Mesenchymal stem cell (in vitro differentiated cells and primary cell): Measurements from ENCODE around the gene SLC35F6.
A peak's percentile ranks its signal among the peaks of the same experiment; 100 is the strongest.

Experiments used
- DNase-seq: peaks from one replicate; pipeline ENCODE4 v3.0.0-alpha.2; 2013
- H2AFZ ChIP-seq: one replicate; pipeline ENCODE4 v1.6.1; 2013; ENCODE audit warnings: low read depth, mild to moderate bottlenecking, control low read depth, inconsistent platforms, low read length, moderate library complexity
- H2AK5ac ChIP-seq: 2 replicates; pipeline ENCODE4 v1.6.1; 2013; ENCODE audit warnings: low read length, moderate library complexity, mild to moderate bottlenecking, inconsistent platforms; ENCODE audit not compliant: severe bottlenecking
- H2BK120ac ChIP-seq: one replicate; pipeline ENCODE4 v1.6.1; 2013; ENCODE audit warnings: low read depth, mild to moderate bottlenecking, inconsistent platforms, low read length, moderate library complexity
- H2BK12ac ChIP-seq, 2 experiments: one replicate each; pipeline ENCODE4 v1.6.1; 2013; ENCODE audit warnings: inconsistent platforms in 2 of 2, low read length in 2 of 2, mild to moderate bottlenecking in 2 of 2, moderate library complexity in 2 of 2, control low read depth in 1 of 2
- H2BK15ac ChIP-seq: one replicate; pipeline ENCODE4 v1.6.1; 2013; ENCODE audit warnings: mild to moderate bottlenecking, low read depth, inconsistent platforms; ENCODE audit not compliant: poor library complexity, severe bottlenecking
- H2BK5ac ChIP-seq: 2 replicates; pipeline ENCODE4 v1.6.1; 2013; ENCODE audit warnings: low read depth, mild to moderate bottlenecking, low read length, control low read depth, inconsistent platforms; ENCODE audit not compliant: poor library complexity, severe bottlenecking
- H3K14ac ChIP-seq, 2 experiments: one replicate each; pipeline ENCODE4 v1.6.1; 2013; ENCODE audit warnings: inconsistent platforms in 2 of 2, low read length in 2 of 2, control low read depth in 1 of 2, mild to moderate bottlenecking in 1 of 2, moderate library complexity in 1 of 2
- H3K18ac ChIP-seq, 2 experiments: one replicate each; pipeline ENCODE4 v1.6.1; 2013; ENCODE audit warnings: inconsistent platforms in 2 of 2, low read length in 2 of 2, control low read depth in 1 of 2, low read depth in 1 of 2, mild to moderate bottlenecking in 1 of 2
- H3K23ac ChIP-seq, 2 experiments: one replicate each; pipeline ENCODE4 v1.6.1; 2013; ENCODE audit warnings: inconsistent platforms in 2 of 2, low read length in 2 of 2, mild to moderate bottlenecking in 2 of 2, moderate library complexity in 2 of 2, control low read depth in 1 of 2
- H3K27ac ChIP-seq: 2 replicates; pipeline ENCODE4 v1.5.1; 2013; ENCODE audit warnings: mild to moderate bottlenecking, moderate library complexity, low read length, control low read depth, inconsistent platforms; ENCODE audit not compliant: poor library complexity, severe bottlenecking
- H3K27me3 ChIP-seq, 2 experiments: 2 replicates each; pipeline versions ENCODE4 v1.6.1 to v1.7.0; 2013; ENCODE audit warnings: low read length in 2 of 2, mild to moderate bottlenecking in 2 of 2, moderate library complexity in 2 of 2, control low read depth in 1 of 2, inconsistent platforms in 1 of 2; ENCODE audit not compliant: control insufficient read depth in 1 of 2, insufficient read depth in 1 of 2
- H3K36me3 ChIP-seq, 2 experiments: 2 replicates each; pipeline versions ENCODE4 v1.6.1 to v1.7.0; 2013; ENCODE audit warnings: low read length in 2 of 2, control low read depth in 1 of 2, inconsistent platforms in 1 of 2, low read depth in 1 of 2, mild to moderate bottlenecking in 1 of 2; ENCODE audit not compliant: insufficient read depth in 2 of 2, control insufficient read depth in 1 of 2
- H3K4ac ChIP-seq, 2 experiments: one replicate each; pipeline ENCODE4 v1.6.1; 2013; ENCODE audit warnings: inconsistent platforms in 2 of 2, low read length in 2 of 2, mild to moderate bottlenecking in 2 of 2, moderate library complexity in 2 of 2, control low read depth in 1 of 2, low read depth in 1 of 2
- H3K4me1 ChIP-seq: 2 replicates; pipeline ENCODE4 v1.6.1; 2013; ENCODE audit warnings: low read depth, low read length, control low read depth; ENCODE audit not compliant: control insufficient read depth, insufficient read depth
- H3K4me2 ChIP-seq: 2 replicates; pipeline ENCODE4 v1.6.1; 2013; ENCODE audit warnings: low read length, mild to moderate bottlenecking, inconsistent platforms; ENCODE audit not compliant: poor library complexity, severe bottlenecking
- H3K4me3 ChIP-seq, 2 experiments: 2 replicates each; pipeline versions ENCODE4 v1.5.1 to v1.7.0; 2013; ENCODE audit warnings: low read length in 2 of 2, mild to moderate bottlenecking in 2 of 2, control low read depth in 1 of 2, low read depth in 1 of 2; ENCODE audit not compliant: insufficient read depth in 1 of 2
- H3K79me1 ChIP-seq: replicated peaks from 2 replicates; pipeline ENCODE4 v1.6.1; 2013; ENCODE audit warnings: mild to moderate bottlenecking, control low read depth, low read length, inconsistent platforms; ENCODE audit not compliant: poor library complexity, severe bottlenecking
- H3K9ac ChIP-seq: 2 replicates; pipeline ENCODE4 v1.7.0; 2013; ENCODE audit warnings: mild to moderate bottlenecking, low read length, moderate library complexity
- H3K9me3 ChIP-seq: 2 replicates; pipeline ENCODE4 v1.7.0; 2013; ENCODE audit warnings: mild to moderate bottlenecking, low read length; ENCODE audit not compliant: control insufficient read depth
- H4K8ac ChIP-seq: one replicate; pipeline ENCODE4 v1.6.1; 2013; ENCODE audit warnings: inconsistent platforms, mild to moderate bottlenecking, low read length, moderate library complexity
- H4K91ac ChIP-seq: one replicate; pipeline ENCODE4 v1.6.1; 2013; ENCODE audit warnings: mild to moderate bottlenecking, low read length, inconsistent platforms
- WGBS: methylation state at CpG from one replicate; pipeline ENCODE4 v1.1.7; 2013; ENCODE audit warnings: mixed read lengths; 5-methylcytosine and 5-hydroxymethylcytosine counted together

SLC35F6 gene

DNA sequence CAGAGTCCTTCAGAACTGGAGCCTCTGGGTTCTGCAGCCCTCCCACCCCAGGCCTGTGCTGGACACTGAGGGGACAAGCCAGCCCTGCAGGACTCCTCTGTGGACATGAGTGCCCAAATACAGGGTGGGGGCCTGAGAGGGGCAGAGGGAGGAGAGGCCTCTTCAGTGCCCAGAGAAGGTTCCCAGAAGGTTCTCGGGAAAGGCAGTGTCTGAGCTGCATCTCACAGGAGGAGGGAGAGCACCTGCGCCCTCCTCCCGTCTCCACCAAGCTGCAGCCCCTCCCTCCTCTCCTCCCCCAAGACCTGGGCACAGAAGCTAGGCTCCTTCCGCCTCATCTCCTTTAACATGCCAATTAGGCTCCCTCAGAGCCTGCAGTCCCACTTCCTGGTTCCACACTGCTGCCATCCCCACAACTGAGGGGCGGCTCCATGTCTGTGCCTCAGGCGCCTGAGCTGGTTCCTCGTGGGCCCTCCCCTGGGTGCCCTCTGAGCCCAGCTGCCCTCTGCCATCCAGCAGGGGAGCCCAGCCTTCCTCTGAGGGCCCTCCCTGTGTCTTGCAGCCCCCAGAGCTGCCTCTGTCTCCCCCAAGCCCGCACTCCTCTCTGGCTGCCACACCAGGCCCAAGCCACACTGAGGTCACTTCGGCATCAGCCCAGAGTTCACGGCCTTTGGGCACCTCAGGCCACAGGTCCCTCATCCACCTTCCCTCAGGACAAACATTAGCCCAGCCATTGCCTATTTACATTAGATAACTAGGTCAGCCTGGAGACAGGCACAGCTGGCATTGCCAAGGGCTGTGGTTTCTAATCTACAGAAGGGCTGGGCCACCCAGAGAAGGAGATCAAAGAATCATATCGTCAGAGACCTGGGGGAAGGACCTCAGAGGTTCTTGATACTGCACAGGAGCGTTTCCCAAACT, 42.7 kb upstream of the SLC35F6 start:
- H3K9me3 ChIP-seq: peaks cover 3% of the 10 kb centered on the region
- no peaks in the 10 kb centered on the region for H3K27me3 ChIP-seq
- H3K4me3 ChIP-seq: no peak overlapping the region
- H3K9ac ChIP-seq: peak overlapping the region; percentile 56
- peaks cover 31% of the 10 kb centered on the region for H3K4me1 ChIP-seq
- H2BK5ac ChIP-seq: no peak overlapping the region
- 88% methylated on average over 12 of the region's 12 CpGs for WGBS
- no peak overlapping the region for H2BK15ac ChIP-seq
- H3K4ac ChIP-seq: peak overlapping the region; percentile 38 to 80
- H3K4me2 ChIP-seq: no peak overlapping the region
- H3K23ac ChIP-seq: no peak overlapping the region
- H3K79me1 ChIP-seq: no peaks in the 10 kb centered on the region
- peak overlapping the region; percentile 19 for H4K8ac ChIP-seq
- H3K14ac ChIP-seq: peak overlapping the region in 1 of 2 experiments; percentile 97
- peak overlapping the region; percentile 49 to 82 for H3K18ac ChIP-seq
- DNase-seq: no peak
- no peaks in the 10 kb centered on the region for H3K36me3 ChIP-seq
- H2AK5ac ChIP-seq: no peak overlapping the region
- no peak overlapping the region for H2BK120ac ChIP-seq
- peak overlapping the region; percentile 6 to 81 for H2BK12ac ChIP-seq
- H4K91ac ChIP-seq: peak overlapping the region; percentile 67
- H3K27ac ChIP-seq: no peak overlapping the region
- no peak overlapping the region for H2AFZ ChIP-seq

DNA sequence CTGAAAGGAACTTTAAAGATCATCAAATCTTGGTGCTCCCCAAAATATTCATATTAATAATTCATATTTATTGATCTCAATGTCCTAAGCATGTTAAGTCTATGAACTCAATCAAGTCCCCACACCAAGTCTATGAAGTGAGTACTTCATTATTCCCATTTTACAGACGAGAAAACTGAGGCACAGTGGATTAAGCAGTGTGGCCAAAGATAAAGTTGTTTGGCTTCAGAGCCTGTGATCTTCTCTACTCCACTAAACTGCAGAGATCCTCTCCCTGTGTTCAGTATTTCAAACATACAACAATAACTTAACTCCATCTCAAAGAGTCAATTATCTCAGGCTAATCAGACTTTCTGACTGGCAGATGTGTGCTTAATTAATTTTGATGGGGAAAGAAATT, 41.8 kb upstream of the SLC35F6 start:
- H2BK5ac ChIP-seq: no peak overlapping the region

DNA sequence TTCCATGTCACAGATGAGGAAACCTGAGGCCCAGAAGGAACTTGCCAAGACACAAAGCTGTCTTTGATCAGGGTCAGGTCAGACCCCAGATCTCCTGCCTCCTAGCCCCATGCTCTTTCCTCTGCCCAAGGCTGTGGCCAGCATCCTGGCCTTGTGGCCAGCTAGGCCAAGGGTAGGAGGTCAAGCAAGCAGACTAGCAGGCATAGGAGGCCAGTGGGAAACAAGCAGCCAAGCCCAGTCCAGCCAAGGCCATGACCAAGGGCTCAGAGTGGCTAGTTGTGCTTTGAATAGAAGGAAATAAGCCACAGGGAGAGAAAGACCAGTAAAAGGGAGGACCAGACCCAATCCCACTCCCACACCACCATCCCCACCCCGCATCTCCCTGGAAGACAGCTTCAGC, 41.2 kb upstream of the SLC35F6 start:
- no CpG with 5 or more reads among the region's 1 CpG for WGBS
- peaks cover 31% of the 10 kb centered on the region for H3K4me1 ChIP-seq
- no peak overlapping the region for H3K27ac ChIP-seq
- H3K14ac ChIP-seq: no peak overlapping the region
- no peak overlapping the region for H3K4ac ChIP-seq
- H3K27me3 ChIP-seq: no peaks in the 10 kb centered on the region
- H3K18ac ChIP-seq: peak overlapping the region in 1 of 2 experiments; percentile 29
- no peaks in the 10 kb centered on the region for H3K9me3 ChIP-seq
- H3K4me3 ChIP-seq: no peak overlapping the region
- H3K9ac ChIP-seq: peak overlapping the region; percentile 8
- H2BK15ac ChIP-seq: no peak overlapping the region
- no peak overlapping the region for H2AK5ac ChIP-seq
- no peak overlapping the region for H3K23ac ChIP-seq
- H4K8ac ChIP-seq: no peak overlapping the region
- no peak overlapping the region for H3K4me2 ChIP-seq
- H2BK5ac ChIP-seq: no peak overlapping the region
- peak overlapping the region; percentile 6 to 8 for H2BK12ac ChIP-seq
- DNase-seq: no peak
- no peaks in the 10 kb centered on the region for H3K79me1 ChIP-seq
- H4K91ac ChIP-seq: peak overlapping the region; percentile 5
- H2AFZ ChIP-seq: no peak overlapping the region
- H3K36me3 ChIP-seq: no peaks in the 10 kb centered on the region
- H2BK120ac ChIP-seq: no peak overlapping the region

More for the DNA sequence above, 41.8 kb upstream of the SLC35F6 start:
- H2BK12ac ChIP-seq: no peak overlapping the region
- no peak overlapping the region for H3K27ac ChIP-seq
- no peaks in the 10 kb centered on the region for H3K9me3 ChIP-seq
- H3K36me3 ChIP-seq: no peaks in the 10 kb centered on the region
- no peak overlapping the region for H3K14ac ChIP-seq
- no peak overlapping the region for H2BK120ac ChIP-seq
- H3K79me1 ChIP-seq: no peaks in the 10 kb centered on the region
- H2AFZ ChIP-seq: no peak overlapping the region
- H3K4me2 ChIP-seq: no peak overlapping the region
- H3K27me3 ChIP-seq: no peaks in the 10 kb centered on the region
- H4K8ac ChIP-seq: no peak overlapping the region
- no peak overlapping the region for H3K23ac ChIP-seq
- H2AK5ac ChIP-seq: no peak overlapping the region
- no peak overlapping the region for H3K4me3 ChIP-seq
- H4K91ac ChIP-seq: no peak overlapping the region
- H3K4me1 ChIP-seq: peaks cover 31% of the 10 kb centered on the region
- no peak overlapping the region for H3K4ac ChIP-seq
- no peak for DNase-seq
- 92% methylated on average over 1 of the region's 1 CpG for WGBS
- H3K18ac ChIP-seq: no peak overlapping the region
- H2BK15ac ChIP-seq: no peak overlapping the region
- H3K9ac ChIP-seq: no peak overlapping the region

DNA sequence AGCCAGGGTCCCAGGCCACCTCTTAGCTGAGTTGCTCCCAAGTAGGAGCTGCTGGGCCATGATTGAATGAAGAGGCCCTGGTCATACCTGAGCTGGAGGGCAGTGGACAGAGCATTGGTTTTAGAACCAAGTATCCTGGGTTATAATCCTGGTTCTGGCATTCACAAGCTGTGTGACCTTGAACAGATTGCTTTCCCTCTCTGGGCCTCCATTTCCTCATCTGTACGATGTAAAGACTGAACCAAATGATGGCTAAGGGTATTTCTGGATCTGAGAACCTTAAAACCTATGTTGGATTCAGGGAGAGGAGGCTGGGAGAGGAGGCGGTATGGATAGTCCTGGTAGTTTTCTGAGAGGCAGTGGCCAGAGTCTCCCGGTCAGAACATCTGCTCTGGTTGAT, 40.6 kb upstream of the SLC35F6 start:
- no peak overlapping the region for H3K4me2 ChIP-seq
- H2BK12ac ChIP-seq: no peak overlapping the region
- H3K9ac ChIP-seq: peak overlapping the region; percentile 79
- H2BK5ac ChIP-seq: no peak overlapping the region
- H4K8ac ChIP-seq: no peak overlapping the region
- no peak overlapping the region for H3K18ac ChIP-seq
- no peak overlapping the region for H3K14ac ChIP-seq
- H3K4me1 ChIP-seq: peaks cover 31% of the 10 kb centered on the region
- H3K4me3 ChIP-seq: peak overlapping the region in 1 of 2 experiments; percentile 2
- H3K23ac ChIP-seq: no peak overlapping the region
- H2AFZ ChIP-seq: no peak overlapping the region
- no peak overlapping the region for H2BK120ac ChIP-seq
- 96% methylated on average over 3 of the region's 3 CpGs for WGBS
- no peak for DNase-seq
- no peak overlapping the region for H3K4ac ChIP-seq
- peaks cover 0 to 3% of the 10 kb centered on the region in 2 experiments for H3K36me3 ChIP-seq
- no peak overlapping the region for H3K27ac ChIP-seq
- no peaks in the 10 kb centered on the region for H3K9me3 ChIP-seq
- H3K27me3 ChIP-seq: peaks cover 0 to under 1% of the 10 kb centered on the region in 2 experiments
- H4K91ac ChIP-seq: no peak overlapping the region
- H2BK15ac ChIP-seq: peak overlapping the region; percentile 60
- no peaks in the 10 kb centered on the region for H3K79me1 ChIP-seq
- H2AK5ac ChIP-seq: no peak overlapping the region
